GM23338 (cell line): ENCODE data around the gene SLC26A4. TPM values are rescaled to one million over a fixed set of nuclear protein-coding genes. Genes with fewer than 3 reads are reported as not detected.

Experiments used
- ATAC-seq: fragments of 200-7000 bp; cut with Tn5 transposase; 3 replicates; pipeline ENCODE4 v1.9.1; 2020
- DNase-seq: peaks from one replicate; pipeline ENCODE4 v3.0.0-alpha.2; 2015; ENCODE audit warnings: low spot score
- H2AFZ ChIP-seq: fragments of 200-600 bp; sonication (generic); 2 replicates; pipeline ENCODE4 v1.8.0; 2016; ENCODE audit warnings: antibody characterized with exemption, mild to moderate bottlenecking, moderate library complexity
- H3F3A ChIP-seq: fragments of 200-600 bp; sonication (generic); replicated peaks from 2 replicates; pipeline ENCODE4 v1.8.0; 2017; ENCODE audit warnings: antibody characterized with exemption, mixed run types, low read depth
- H3K27ac ChIP-seq: fragments of 200-600 bp; sonication (generic); 2 replicates; pipeline ENCODE4 v1.6.1; 2016; ENCODE audit warnings: low read depth
- H3K27me3 ChIP-seq: fragments of 200-600 bp; sonication (generic); 2 replicates; pipeline ENCODE4 v1.8.0; 2016; ENCODE audit warnings: mild to moderate bottlenecking, mixed run types, moderate library complexity; ENCODE audit not compliant: insufficient read depth
- H3K36me3 ChIP-seq: fragments of 200-600 bp; sonication (generic); 2 replicates; pipeline ENCODE4 v1.8.0; 2016; ENCODE audit warnings: mild to moderate bottlenecking; ENCODE audit not compliant: insufficient read depth
- H3K4me1 ChIP-seq: fragments of 200-600 bp; sonication (generic); 2 replicates; pipeline ENCODE4 v1.8.0; 2016; ENCODE audit warnings: mild to moderate bottlenecking, moderate library complexity; ENCODE audit not compliant: insufficient read depth
- H3K4me2 ChIP-seq: fragments of 200-600 bp; sonication (generic); 2 replicates; pipeline ENCODE4 v1.7.1; 2017; ENCODE audit warnings: mixed run types
- H3K4me3 ChIP-seq: fragments of 200-600 bp; sonication (generic); 2 replicates; pipeline ENCODE4 v1.6.1; 2016; ENCODE audit warnings: mixed run types
- H3K79me2 ChIP-seq: fragments of 200-600 bp; sonication (generic); replicated peaks from 2 replicates; pipeline ENCODE4 v1.8.0; 2017; ENCODE audit warnings: mild to moderate bottlenecking; ENCODE audit not compliant: insufficient read depth
- H3K9me2 ChIP-seq: fragments of 200-600 bp; sonication (generic); 2 replicates; pipeline ENCODE4 v1.8.0; 2017; ENCODE audit not compliant: insufficient read depth
- H4K20me1 ChIP-seq: fragments of 200-600 bp; sonication (generic); replicated peaks from 2 replicates; pipeline ENCODE4 v1.8.0; 2017; ENCODE audit warnings: mild to moderate bottlenecking; ENCODE audit not compliant: insufficient read depth
- H3K27ac Mint-ChIP-seq: 2 replicates; pipeline ENCODE4 v1.8.0; 2020; ENCODE audit warnings: inconsistent platforms, mild to moderate bottlenecking, moderate library complexity, mixed read lengths
- H3K27me3 Mint-ChIP-seq: 3 replicates; pipeline ENCODE4 v1.8.0; 2022; ENCODE audit warnings: low read depth, mild to moderate bottlenecking, moderate library complexity, mixed read lengths, inconsistent platforms; ENCODE audit not compliant: insufficient read depth, poor library complexity
- H3K36me3 Mint-ChIP-seq: 3 replicates; pipeline ENCODE4 v1.8.0; 2021; ENCODE audit warnings: low read depth, mild to moderate bottlenecking, inconsistent platforms, moderate library complexity, mixed read lengths
- H3K4me1 Mint-ChIP-seq: 3 replicates; pipeline ENCODE4 v1.8.0; 2020; ENCODE audit warnings: mild to moderate bottlenecking, inconsistent platforms, mixed read lengths
- H3K4me3 Mint-ChIP-seq: 3 replicates; pipeline ENCODE4 v1.8.0; 2021; ENCODE audit warnings: moderate library complexity, mild to moderate bottlenecking, inconsistent platforms, mixed read lengths
- H3K9me3 Mint-ChIP-seq: 3 replicates; pipeline ENCODE4 v1.8.0; 2020; ENCODE audit warnings: moderate library complexity, mild to moderate bottlenecking, inconsistent platforms, mixed read lengths
- ETS1 ChIP-seq: IDR thresholded peaks from 2 replicates; pipeline ENCODE4 v1.6.1; 2016; ENCODE audit warnings: antibody characterized with exemption
- REST ChIP-seq: IDR thresholded peaks from one replicate; pipeline ENCODE4 v1.6.1; 2018; ENCODE audit warnings: antibody characterized with exemption; ENCODE audit not compliant: unreplicated experiment
- ZNF462 ChIP-seq: fragments of 250-450 bp; sonication (Bioruptor Pico); IDR thresholded peaks from 2 replicates; pipeline ENCODE4 v1.5.0; 2020; ENCODE audit warnings: mild to moderate bottlenecking, moderate library complexity
- polyA plus RNA-seq: library from polyadenylated mRNA; unstranded; fragments of >200 nt; fragmentation: Nextera tagmentation; extraction: Ambion mirVana; gene quantifications from 2 replicates; pipeline ENCODE4 v1.2.1, GENCODE V29; 2016
- total RNA-seq: library from RNA; depleted of rRNA; stranded (reverse); fragments of >200 nt; shearing (Covaris generic); gene quantifications from 2 replicates; pipeline ENCODE4 v1.2.3, GENCODE V29; 2014

The SLC26A4 gene
- total and polyA plus RNA-seq, 2 experiments from 2014 or later: 0.07 TPM; not detected in 1

- no peak for TF ChIP-seq REST
- TF ChIP-seq ZNF462 (CRISPR knock-in tag): no peak
Measured at GRCh38 chr7:107678110-107678753, 17.6 kb downstream of the SLC26A4 start (continued).

GRCh38 chr7:107680478-107680877, 19.9 kb downstream of the SLC26A4 start:
- no peaks in the 10 kb centered on the region for H3K27me3 ChIP-seq
- no peak overlapping the region for H3K4me3 Mint-ChIP-seq
- H3K9me2 ChIP-seq: no peaks in the 10 kb centered on the region
- H3K9me3 Mint-ChIP-seq: no peaks in the 10 kb centered on the region
- 0 out of 2 replicates have a peak overlapping the region, but pooled peaks have one; percentile 30 for H3K4me2 ChIP-seq
- ATAC-seq: no peak
- no peak overlapping the region for H3K27ac Mint-ChIP-seq
- no peaks in the 10 kb centered on the region for H3K36me3 ChIP-seq
- no peak overlapping the region for H3K27ac ChIP-seq
- DNase-seq: no peak
- no peak overlapping the region for H3K4me3 ChIP-seq
- no peaks in the 10 kb centered on the region for H3K27me3 Mint-ChIP-seq
- peaks cover 15% of the 10 kb centered on the region for H3K4me1 Mint-ChIP-seq
- H3K4me1 ChIP-seq: peaks cover 13% of the 10 kb centered on the region; the same call in 1 of the 2 replicates
- H4K20me1 ChIP-seq: no peaks in the 10 kb centered on the region
- no peaks in the 10 kb centered on the region for H3K79me2 ChIP-seq
- no peaks in the 10 kb centered on the region for H3K36me3 Mint-ChIP-seq
- TF ChIP-seq ZNF462 (CRISPR knock-in tag) (no peak), ETS1 (no peak)
- H2AFZ ChIP-seq: no peak overlapping the region
- no peaks in the 10 kb centered on the region for H3F3A ChIP-seq
